Naive thymus-derived CD8-positive, alpha-beta T cell (primary cell): Measurements from ENCODE around the gene IPO9. TPM values are rescaled to one million over a fixed set of nuclear protein-coding genes. Genes with fewer than 3 reads are reported as not detected.
A peak's percentile ranks its signal among the peaks of the same experiment; 100 is the strongest.
"Not testable (repeated sequence)": the region's sequence is repeated elsewhere in the genome, so short reads cannot be mapped to it uniquely, and the experiment has no call there.

Experiments
- ATAC-seq, 2 donors: fragments of 150-1000 bp; cut with Tn5 transposase in 1 of 2; sonication (Bioruptor Pico), chemical (Tn5 transposase) in 1 of 2; 1 replicate in 1 of 2; 2 replicates in 1 of 2; pipeline ENCODE4 v1.10.0; 2021; ENCODE audit warnings: mild to moderate bottlenecking in 2 of 2, moderate library complexity in 2 of 2
- POLR2A ChIA-PET: fragments of 350-600 bp; sonication (Branson Sonifier 250); formaldehyde crosslinking; loops from one replicate; lab custom pipeline; 2021; ENCODE audit warnings: antibody characterized with exemption; lab: Charles Lee
- DNase-seq, 10 donors: peaks; one replicate each; pipeline versions ENCODE4 v3.0.0 to v3.0.0-alpha.2; 2020 to 2022
- H3K27ac Mint-ChIP-seq, 10 donors: one replicate each; pipeline ENCODE4 v1.8.0; 2020 to 2022; ENCODE audit warnings: mild to moderate bottlenecking in 10 of 10, mixed read lengths in 10 of 10, moderate library complexity in 4 of 10, inconsistent platforms in 1 of 10
- H3K27me3 Mint-ChIP-seq, 5 donors: one replicate each; pipeline ENCODE4 v1.8.0; 2021 to 2022; ENCODE audit warnings: mixed read lengths in 5 of 5
- H3K36me3 Mint-ChIP-seq, 3 donors: one replicate each; pipeline ENCODE4 v1.8.0; 2020 to 2022; ENCODE audit warnings: mixed read lengths in 3 of 3, mild to moderate bottlenecking in 2 of 3, inconsistent platforms in 1 of 3
- H3K4me1 Mint-ChIP-seq, 4 donors: one replicate each; pipeline ENCODE4 v1.8.0; 2021 to 2022; ENCODE audit warnings: mixed read lengths in 4 of 4
- H3K4me3 Mint-ChIP-seq, 10 donors: one replicate each; pipeline ENCODE4 v1.8.0; 2020 to 2022; ENCODE audit warnings: mild to moderate bottlenecking in 10 of 10, mixed read lengths in 10 of 10, moderate library complexity in 6 of 10, inconsistent platforms in 1 of 10
- H3K9me3 Mint-ChIP-seq, 9 donors: one replicate each; pipeline ENCODE4 v1.8.0; 2020 to 2022; ENCODE audit warnings: mixed read lengths in 9 of 9, mild to moderate bottlenecking in 3 of 9, inconsistent platforms in 1 of 9, moderate library complexity in 1 of 9
- polyA plus RNA-seq, 3 donors: library from polyadenylated mRNA; unstranded; fragments of 300-500 nt; fragmentation: Illumina TruSeq; gene quantifications; one replicate each; pipeline ENCODE4 v1.2.3, GENCODE V29; 2021
- total RNA-seq, 8 experiments: library from RNA in 2 of 8; stranded (reverse) in 2 of 8; gene quantifications; one replicate each; pipeline ENCODE4 v1.2.3 and lab custom pipeline; 2021 to 2026

IPO9 gene
- total and polyA plus RNA-seq, 5 experiments from 2014 or later, result 14.4 to 40.8 (median 22.5) TPM

- peaks cover 0 to 48% (median 5%) of the 10 kb centered on the region in 3 donors for H3K36me3 Mint-ChIP-seq
- H3K4me3 Mint-ChIP-seq, result no peak overlapping the region
- H3K27ac Mint-ChIP-seq, result peak overlapping the region in 1 of 10 donors; percentile 60
- ATAC-seq (no peak), DNase-seq (no peak)
- no peaks in the 10 kb centered on the region for H3K27me3 Mint-ChIP-seq
- no peaks in the 10 kb centered on the region for H3K9me3 Mint-ChIP-seq
- POLR2A ChIA-PET, result interaction anchor here (0.6 kb wide), 1 partner anchor 96 kb away, joined by 4 read pairs; no protein-coding TSS in a partner anchor
- peaks cover 6 to 52% (median 37%) of the 10 kb centered on the region in 4 donors for H3K4me1 Mint-ChIP-seq
Measured at GRCh38 chr1:201840490-201840889, 11.5 kb downstream of the IPO9 start.

DNA sequence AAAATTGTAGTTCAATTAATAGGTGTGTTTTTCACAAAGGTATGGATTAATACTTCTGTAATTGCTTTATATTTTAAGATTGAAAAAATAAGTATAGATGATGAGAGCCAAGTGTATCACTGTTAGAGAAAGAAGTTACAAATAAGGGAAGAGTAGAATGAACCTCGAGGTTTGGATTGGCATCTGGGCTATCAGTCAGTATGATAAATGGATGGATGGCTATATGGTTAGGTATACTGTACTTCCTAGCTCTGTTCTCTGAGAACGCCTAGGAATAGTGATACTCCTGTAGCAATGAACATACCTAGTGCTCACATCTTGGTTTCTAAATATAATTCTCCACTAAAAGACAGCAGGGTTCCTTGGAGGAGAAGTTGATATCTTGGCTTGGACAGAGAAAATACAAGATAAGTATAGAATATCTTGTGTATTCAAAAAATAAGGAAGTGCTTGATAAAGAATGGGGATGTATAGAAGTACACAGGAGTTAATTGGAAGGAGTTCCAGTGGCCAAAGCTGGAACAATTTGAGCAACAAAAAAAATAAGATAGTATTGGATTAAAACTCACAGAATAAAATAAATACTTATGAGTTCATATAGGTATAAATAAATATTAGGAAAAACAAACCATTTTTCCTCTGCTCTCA, 12.4 kb downstream of the IPO9 start:
- ATAC-seq, result no peak
- no peak for DNase-seq
- Mint-ChIP-seq H3K9me3 (no peaks in the 10 kb centered on the region), H3K4me1 (peaks cover 7 to 53% (median 39%) of the 10 kb centered on the region in 4 donors), H3K27me3 (no peaks in the 10 kb centered on the region), H3K36me3 (peaks cover 0 to 41% (median 5%) of the 10 kb centered on the region in 3 donors), H3K27ac (peak overlapping the region in 2 of 10 donors; percentile 8 to 15), H3K4me3 (no peak overlapping the region)
- POLR2A ChIA-PET, result no interaction called here

DNA sequence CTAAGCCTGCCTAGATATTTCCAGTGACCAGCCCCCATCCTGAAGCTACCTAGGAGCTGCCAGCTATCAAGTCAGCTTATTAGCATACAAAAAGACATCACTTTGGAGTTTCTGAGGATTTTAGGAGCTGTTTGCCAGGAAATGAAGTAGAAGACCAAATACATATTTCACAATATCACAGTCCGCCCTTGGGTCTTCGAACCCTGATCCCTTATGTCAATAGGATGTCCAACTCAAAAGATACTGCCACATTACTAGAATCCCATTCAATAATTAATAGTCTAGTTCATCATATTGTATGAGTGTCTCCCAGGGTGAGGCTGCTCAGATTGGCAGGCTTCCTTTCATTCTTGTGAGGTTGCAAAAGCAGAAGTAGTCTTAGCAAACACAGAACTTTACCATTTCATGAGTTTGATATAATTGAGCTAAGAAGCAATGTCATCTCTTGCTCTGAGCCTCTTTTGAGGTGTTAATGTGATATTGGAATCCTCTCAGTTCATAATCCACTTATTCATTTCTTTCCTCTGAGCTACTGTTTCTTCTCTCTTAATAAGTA, 13.6 kb downstream of the IPO9 start:
- H3K4me1 Mint-ChIP-seq, result peaks cover 7 to 49% (median 32%) of the 10 kb centered on the region in 4 donors
- H3K9me3 Mint-ChIP-seq, result no peaks in the 10 kb centered on the region
- no peaks in the 10 kb centered on the region for H3K27me3 Mint-ChIP-seq
- peaks cover 0 to 38% (median 4%) of the 10 kb centered on the region in 3 donors for H3K36me3 Mint-ChIP-seq
- ATAC-seq (no peak), DNase-seq (no peak)
- POLR2A ChIA-PET, result no interaction called here
- H3K4me3 Mint-ChIP-seq, result no peak overlapping the region
- peak overlapping the region in 3 of 10 donors; percentile 4 to 63 (median 61) for H3K27ac Mint-ChIP-seq

DNA sequence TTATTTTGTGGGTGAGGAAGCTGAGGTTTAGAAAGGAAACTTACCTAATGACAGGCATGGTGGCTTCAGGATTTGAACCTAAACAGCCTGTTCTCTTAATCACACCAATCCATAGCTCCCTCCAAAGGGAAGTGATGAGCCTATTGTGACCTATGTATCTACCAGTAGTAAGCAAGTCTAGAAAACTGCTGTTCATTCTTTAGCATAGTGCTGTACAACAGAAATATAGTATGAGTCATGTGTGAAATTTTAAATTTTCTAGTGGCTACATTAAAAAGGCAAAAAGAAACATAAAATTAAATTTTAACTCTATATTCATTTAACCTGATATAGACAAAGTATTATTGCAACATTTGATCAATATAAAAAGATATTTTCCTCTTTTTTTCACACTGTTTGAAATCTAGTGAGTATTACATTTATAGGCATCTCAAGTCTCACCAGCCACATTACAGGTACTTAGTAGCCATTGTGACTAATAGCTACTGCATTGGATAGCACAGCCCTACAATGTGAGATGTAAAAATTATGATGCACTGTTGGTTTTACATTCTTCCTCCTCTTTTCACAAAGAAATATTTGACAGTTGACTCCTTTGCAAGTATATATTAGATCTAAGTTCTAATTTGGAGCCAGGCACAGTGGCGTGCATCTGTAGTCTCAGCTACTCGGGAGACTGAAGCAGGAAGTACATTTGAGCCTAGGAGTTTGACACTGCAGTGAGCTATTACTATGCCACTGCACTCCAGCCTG, 16.6 kb downstream of the IPO9 start:
- H3K27ac Mint-ChIP-seq, result peak overlapping the region in 1 of 10 donors; percentile 19
- H3K4me3 Mint-ChIP-seq, result no peak overlapping the region
- H3K27me3 Mint-ChIP-seq, result no peaks in the 10 kb centered on the region
- peaks cover 0 to 48% (median 0%) of the 10 kb centered on the region in 3 donors for H3K36me3 Mint-ChIP-seq
- POLR2A ChIA-PET, result interaction anchor here (0.6 kb wide), 1 partner anchor 19 kb away, joined by 3 read pairs; no protein-coding TSS in a partner anchor
- ATAC-seq, result no peak
- no peak for DNase-seq
- H3K9me3 Mint-ChIP-seq, result no peaks in the 10 kb centered on the region
- H3K4me1 Mint-ChIP-seq, result peaks cover 5 to 33% (median 27%) of the 10 kb centered on the region in 4 donors

GRCh38 chr1:201847150-201847549, 18.2 kb downstream of the IPO9 start:
- Mint-ChIP-seq H3K27me3 (no peaks in the 10 kb centered on the region), H3K9me3 (no peaks in the 10 kb centered on the region), H3K4me3 (no peak overlapping the region), H3K36me3 (peaks cover 0 to 54% (median 7%) of the 10 kb centered on the region in 3 donors), H3K4me1 (peaks cover 5 to 21% (median 16%) of the 10 kb centered on the region in 4 donors), H3K27ac (peak overlapping the region in 1 of 10 donors; percentile 60)
- ATAC-seq (no peak), DNase-seq (no peak)
- POLR2A ChIA-PET, result no interaction called here

GRCh38 chr1:201848230-201848629, 19.3 kb downstream of the IPO9 start:
- Mint-ChIP-seq H3K4me3 (no peak overlapping the region), H3K9me3 (no peaks in the 10 kb centered on the region), H3K27me3 (no peaks in the 10 kb centered on the region), H3K4me1 (peaks cover 1 to 12% (median 7%) of the 10 kb centered on the region in 4 donors), H3K36me3 (peaks cover 0 to 59% (median 12%) of the 10 kb centered on the region in 3 donors), H3K27ac (peak overlapping the region in 2 of 10 donors; percentile 25)
- no peak for DNase-seq
- POLR2A ChIA-PET, result no interaction called here
- ATAC-seq, result no peak

DNA sequence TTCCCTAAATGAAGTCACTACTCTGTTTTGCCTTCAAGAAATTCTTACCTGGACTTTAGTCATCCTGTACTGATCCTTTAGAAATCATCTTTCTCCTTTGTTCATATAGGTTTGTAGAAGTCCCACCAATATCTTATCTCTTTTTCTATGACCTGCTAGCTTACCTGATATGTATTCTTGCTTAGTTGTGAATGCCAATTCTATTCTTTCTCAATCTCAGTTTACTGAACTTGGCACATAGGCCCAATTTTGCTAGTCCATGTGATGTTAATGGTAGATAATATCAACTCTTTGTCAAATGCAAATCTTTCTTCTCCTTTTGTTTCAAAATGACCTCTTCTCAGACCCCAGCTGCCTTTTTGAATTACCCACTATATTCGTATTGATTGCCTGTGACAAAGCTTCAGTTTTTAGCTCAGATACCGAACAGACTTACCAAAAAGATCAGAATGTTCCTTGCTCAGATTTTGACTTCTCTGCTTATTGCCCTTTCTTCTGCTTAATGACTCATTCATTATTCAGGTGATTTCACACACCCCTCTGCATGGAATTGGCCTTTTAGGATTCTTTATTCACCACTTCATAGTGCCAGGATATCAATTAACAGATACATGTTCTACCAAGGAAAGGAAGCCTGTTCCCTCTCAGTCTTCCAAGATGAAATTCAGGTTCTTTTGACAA, 20.6 kb downstream of the IPO9 start:
- Mint-ChIP-seq H3K36me3 (peaks cover 0 to 71% (median 18%) of the 10 kb centered on the region in 3 donors), H3K9me3 (no peaks in the 10 kb centered on the region), H3K27ac (peak overlapping the region in 1 of 10 donors; percentile 25), H3K4me1 (peaks cover 0 to 8% (median 5%) of the 10 kb centered on the region in 4 donors), H3K4me3 (no peak overlapping the region), H3K27me3 (no peaks in the 10 kb centered on the region)
- DNase-seq (no peak), ATAC-seq (no peak)
- POLR2A ChIA-PET, result no interaction called here

DNA sequence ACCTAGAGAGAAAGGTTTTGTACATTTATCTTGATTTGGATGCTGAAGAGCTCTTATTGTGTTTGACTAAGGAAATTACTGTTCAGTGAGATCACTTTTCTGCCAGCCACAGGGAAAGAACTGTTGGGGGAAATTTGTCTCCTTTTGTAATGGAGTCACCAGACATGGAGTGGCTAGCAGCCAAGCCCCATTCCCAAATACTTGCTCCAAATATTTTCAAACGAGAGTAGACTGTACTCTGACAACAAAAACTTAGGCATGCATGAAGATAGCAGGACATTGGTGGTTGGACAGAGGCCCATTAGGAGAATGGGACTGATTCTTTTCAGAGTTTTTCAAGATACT, 21.1 kb downstream of the IPO9 start:
- H3K27me3 Mint-ChIP-seq, result no peaks in the 10 kb centered on the region
- peak overlapping the region in 1 of 10 donors; percentile 25 for H3K27ac Mint-ChIP-seq
- ATAC-seq, result no peak
- H3K36me3 Mint-ChIP-seq, result peaks cover 0 to 76% (median 21%) of the 10 kb centered on the region in 3 donors
- no peak overlapping the region for H3K4me3 Mint-ChIP-seq
- H3K4me1 Mint-ChIP-seq, result peaks cover 0 to 8% (median 5%) of the 10 kb centered on the region in 4 donors
- POLR2A ChIA-PET, result interaction anchor here (1.3 kb wide), 1 partner anchor 19 kb away, joined by 3 read pairs; no protein-coding TSS in a partner anchor
- no peak for DNase-seq
- H3K9me3 Mint-ChIP-seq, result no peaks in the 10 kb centered on the region

DNA sequence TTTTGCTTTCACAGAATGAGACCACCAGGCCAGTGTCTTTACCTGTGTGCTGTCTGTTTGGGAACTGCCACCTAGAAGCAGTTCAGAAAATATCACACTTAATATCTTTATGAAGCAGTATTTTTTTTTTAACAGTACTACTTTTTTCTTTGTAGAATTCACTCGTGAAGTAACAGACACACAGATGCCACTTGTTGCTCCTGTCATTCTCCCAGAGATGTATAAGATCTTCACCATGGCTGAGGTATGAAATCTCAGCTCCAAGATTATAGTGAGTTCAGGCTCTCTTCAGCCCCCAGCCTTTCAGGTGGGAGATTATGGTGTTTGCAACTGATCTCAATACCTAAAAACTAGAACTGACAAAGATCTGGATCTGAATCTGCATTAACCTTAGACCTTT, 23.0 kb downstream of the IPO9 start:
- Mint-ChIP-seq H3K4me3 (no peak overlapping the region), H3K36me3 (peaks cover 0 to 92% (median 31%) of the 10 kb centered on the region in 3 donors), H3K27ac (no peak overlapping the region), H3K4me1 (peaks cover 0 to 2% (median 0%) of the 10 kb centered on the region in 4 donors), H3K9me3 (no peaks in the 10 kb centered on the region), H3K27me3 (no peaks in the 10 kb centered on the region)
- DNase-seq (no peak), ATAC-seq (no peak)
- POLR2A ChIA-PET, result no interaction called here

GRCh38 chr1:201856722-201857121, 27.8 kb downstream of the IPO9 start:
- DNase-seq, H3K27ac Mint-ChIP-seq, H3K9me3 Mint-ChIP-seq, H3K4me1 Mint-ChIP-seq, POLR2A ChIA-PET, ATAC-seq, H3K4me3 Mint-ChIP-seq, H3K27me3 Mint-ChIP-seq: not testable (repeated sequence)
- peaks cover 5 to 91% (median 48%) of the 10 kb centered on the region in 3 donors for H3K36me3 Mint-ChIP-seq

DNA sequence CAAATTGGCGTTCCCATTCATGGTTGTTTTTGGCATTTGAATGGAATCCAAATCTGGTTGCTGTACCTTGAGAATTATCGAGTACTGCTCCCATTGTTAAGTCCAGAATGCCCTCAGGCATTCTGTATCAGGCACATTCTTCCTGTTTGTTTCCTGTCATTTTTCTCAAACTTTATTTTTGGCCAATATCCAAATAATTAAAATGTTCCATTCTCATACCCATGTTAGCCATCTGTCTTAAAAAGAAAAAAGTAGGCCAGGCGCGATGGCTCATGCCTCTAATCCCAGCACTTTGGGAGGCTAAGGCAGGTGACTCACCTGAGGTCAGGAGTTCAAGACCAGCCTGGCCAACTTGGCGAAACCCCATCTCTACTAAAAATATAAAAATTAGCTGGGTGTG, 30.5 kb downstream of the IPO9 start:
- H3K9me3 Mint-ChIP-seq, result no peaks in the 10 kb centered on the region
- peaks cover 5 to 91% (median 35%) of the 10 kb centered on the region in 3 donors for H3K36me3 Mint-ChIP-seq

DNA sequence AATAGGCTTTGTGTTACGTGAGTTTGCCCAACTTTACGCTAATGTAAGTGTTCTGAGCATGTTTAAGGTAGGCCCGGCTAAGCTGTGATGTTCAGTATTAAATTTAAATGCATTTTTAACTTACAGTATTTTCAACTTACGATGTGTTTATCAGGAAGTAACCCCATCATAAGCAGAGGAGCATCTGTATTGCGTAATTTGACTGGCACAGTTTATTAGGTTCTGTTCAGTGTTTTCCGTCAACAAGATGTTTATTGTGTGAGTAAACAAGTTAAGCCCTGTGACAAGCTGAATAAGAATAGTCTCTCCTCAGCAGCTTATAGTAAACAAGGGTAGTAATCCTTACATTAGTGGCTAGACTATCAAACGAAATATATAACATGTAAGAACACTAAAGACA, 32.5 kb downstream of the IPO9 start:
- Mint-ChIP-seq H3K36me3 (peaks cover 5 to 87% (median 26%) of the 10 kb centered on the region in 3 donors), H3K4me3 (no peak overlapping the region), H3K4me1 (no peaks in the 10 kb centered on the region), H3K9me3 (no peaks in the 10 kb centered on the region), H3K27ac (peak overlapping the region in 2 of 10 donors; percentile 5 to 8), H3K27me3 (no peaks in the 10 kb centered on the region)
- ATAC-seq (no peak), DNase-seq (no peak)
- POLR2A ChIA-PET, result no interaction called here

More for the DNA sequence above, 30.5 kb downstream of the IPO9 start:
- no peaks in the 10 kb centered on the region for H3K27me3 Mint-ChIP-seq
- POLR2A ChIA-PET, result no interaction called here
- no peak overlapping the region for H3K27ac Mint-ChIP-seq
- no peak overlapping the region for H3K4me3 Mint-ChIP-seq
- no peak for ATAC-seq
- no peak for DNase-seq
- H3K4me1 Mint-ChIP-seq, result no peaks in the 10 kb centered on the region
